Lower leg skin (tissue), 4 donors: Measurements from ENCODE around the gene AKAP5. TPM values are rescaled to one million over a fixed set of nuclear protein-coding genes. Genes with fewer than 3 reads are reported as not detected.

Experiments
- DNase-seq, 2 donors: peaks; one replicate each; pipeline ENCODE4 v3.0.0-alpha.2; 2019; ENCODE audit warnings: low spot score in 2 of 2
- H3K4me3 ChIP-seq: fragments of 200-600 bp; sonication (generic); 2 replicates; pipeline ENCODE4 v1.5.1; 2017; ENCODE audit warnings: mild to moderate bottlenecking, low read depth; ENCODE audit not compliant: poor library complexity, severe bottlenecking
- CTCF ChIP-seq, 3 donors: fragments of 450-650 bp; IDR thresholded peaks; one replicate each; pipeline ENCODE4 v1.5.1; 2016; ENCODE audit warnings: antibody characterized with exemption in 3 of 3, mild to moderate bottlenecking in 3 of 3, moderate library complexity in 2 of 3
- POLR2A ChIP-seq, 2 donors: fragments of 450-650 bp; IDR thresholded peaks; one replicate each; pipeline ENCODE4 v1.6.1; 2016 to 2017; ENCODE audit warnings: antibody characterized with exemption in 2 of 2, mild to moderate bottlenecking in 1 of 2, moderate library complexity in 1 of 2
- WGBS, 2 donors: methylation state at CpG; one replicate each; pipeline ENCODE4 v1.1.5; 2018; 5-methylcytosine and 5-hydroxymethylcytosine counted together
- intact Hi-C: fragments of 100-400 bp; cut with DNase I; formaldehyde crosslinking; loops from one replicate; pipeline ENCODE4 v1.15.0; 2023; ENCODE audit warnings: low total_unique reads
- total RNA-seq, 4 donors: library from RNA; depleted of rRNA; stranded (reverse); fragments of >200 nt; gene quantifications; one replicate each; pipeline ENCODE4 v1.1.0, GENCODE V29; 2016

AKAP5 gene
- total RNA-seq, 4 donors from 2014 or later, result 0.17 to 0.29 (median 0.21) TPM; not detected in 1

GRCh38 chr14:64463873-64464272 lies 1.4 kb upstream of the AKAP5 start:
- 89 to 92% methylated on average over 6 of the region's 6 CpGs for WGBS, 2 donors
- no peak for DNase-seq
- TF ChIP-seq POLR2A (IDR thresholded peaks at IDR 0.05) (no peak), CTCF (IDR thresholded peaks at IDR 0.05) (no peak)
- intact Hi-C loops, result no loop called here
- H3K4me3 ChIP-seq, result no peak overlapping the region

GRCh38 chr14:64464651-64465050 lies 648 bp upstream of the AKAP5 start:
- intact Hi-C loops, result no loop called here
- TF ChIP-seq POLR2A (IDR thresholded peaks at IDR 0.05), result no peak
- no peak for TF ChIP-seq CTCF (IDR thresholded peaks at IDR 0.05)
- H3K4me3 ChIP-seq, result no peak overlapping the region
- no peak for DNase-seq
- WGBS, 2 donors, result 16 to 24% methylated on average over 6 of the region's 6 CpGs

GRCh38 chr14:64465831-64466554 lies 694 bp downstream of the AKAP5 start:
- WGBS, 2 donors, result 7 to 12% methylated on average over 15 of the region's 15 CpGs
- no peak overlapping the region for H3K4me3 ChIP-seq
- intact Hi-C loops, result no loop called here
- DNase-seq, result no peak
- TF ChIP-seq POLR2A (IDR thresholded peaks at IDR 0.05) (no peak), CTCF (IDR thresholded peaks at IDR 0.05) (no peak)

- WGBS, 2 donors, result 75 to 77% methylated on average over 3 of the region's 3 CpGs
- TF ChIP-seq POLR2A (IDR thresholded peaks at IDR 0.05) (no peak), CTCF (IDR thresholded peaks at IDR 0.05) (no peak)
- no peak overlapping the region for H3K4me3 ChIP-seq
- intact Hi-C loops, result no loop called here
- no peak for DNase-seq
Observed at GRCh38 chr14:64467101-64467500, 1.8 kb downstream of the AKAP5 start.

GRCh38 chr14:64467566-64467965 lies 2.3 kb downstream of the AKAP5 start:
- no peak overlapping the region for H3K4me3 ChIP-seq
- TF ChIP-seq CTCF (IDR thresholded peaks at IDR 0.05) (no peak), POLR2A (IDR thresholded peaks at IDR 0.05) (no peak)
- no peak for DNase-seq
- intact Hi-C loops, result no loop called here

- intact Hi-C loops, result no loop called here
Observed at GRCh38 chr14:64468451-64468850, 3.2 kb downstream of the AKAP5 start.

More at GRCh38 chr14:64468451-64468850, 3.2 kb downstream of the AKAP5 start:
- no peak overlapping the region for H3K4me3 ChIP-seq
- 80 to 82% methylated on average over 3 of the region's 3 CpGs for WGBS, 2 donors
- DNase-seq, result no peak
- TF ChIP-seq CTCF (IDR thresholded peaks at IDR 0.05), result no peak
- TF ChIP-seq POLR2A (IDR thresholded peaks at IDR 0.05), result no peak
